Vagina (tissue), 2 donors: Measurements from ENCODE around the gene SLC25A12. TPM values are rescaled to one million over a fixed set of nuclear protein-coding genes. Genes with fewer than 3 reads are reported as not detected.
"Not testable (repeated sequence)": the region's sequence is repeated elsewhere in the genome, so short reads cannot be mapped to it uniquely, and the experiment has no call there.

Experiments used
- DNase-seq, 2 donors: peaks; one replicate each; pipeline ENCODE4 v3.0.0-alpha.2; 2017; ENCODE audit errors: extremely low spot score in 2 of 2
- H3K27ac ChIP-seq: fragments of 200-600 bp; sonication (generic); one replicate; pipeline ENCODE4 v1.5.1; 2019
- H3K27me3 ChIP-seq: fragments of 200-600 bp; sonication (generic); one replicate; pipeline ENCODE4 v1.5.1; 2019
- H3K36me3 ChIP-seq, 2 donors: fragments of 200-600 bp; sonication (generic); one replicate each; pipeline ENCODE4 v1.5.1; 2017 to 2019
- H3K4me1 ChIP-seq: fragments of 200-600 bp; sonication (generic); one replicate; pipeline ENCODE4 v1.5.1; 2019
- H3K4me3 ChIP-seq, 2 donors: fragments of 200-600 bp; sonication (generic); 1 replicate in 1 of 2; 2 replicates in 1 of 2; pipeline ENCODE4 v1.5.1; 2016 to 2019
- H3K9me3 ChIP-seq: fragments of 200-600 bp; sonication (generic); one replicate; pipeline ENCODE4 v1.5.1; 2019
- CTCF ChIP-seq, 3 experiments: fragments of 450-650 bp in 2 of 3; fragments of 200-600 bp in 1 of 3; sonication (generic) in 1 of 3; IDR thresholded peaks; one replicate each; pipeline ENCODE4 v1.5.1; 2017 to 2019; ENCODE audit warnings: antibody characterized with exemption in 3 of 3, mild to moderate bottlenecking in 2 of 3, moderate library complexity in 2 of 3
- POLR2A ChIP-seq, 2 donors: fragments of 450-650 bp; IDR thresholded peaks; one replicate each; pipeline ENCODE4 v1.6.1; 2017; ENCODE audit warnings: antibody characterized with exemption in 2 of 2, mild to moderate bottlenecking in 2 of 2, moderate library complexity in 2 of 2
- POLR2AphosphoS5 ChIP-seq, 2 donors: sonication (generic); formaldehyde crosslinking; IDR thresholded peaks; one replicate each; pipeline ENCODE4 v1.9.0; 2017; ENCODE audit warnings: antibody characterized with exemption in 2 of 2, mild to moderate bottlenecking in 2 of 2, low read depth in 1 of 2; ENCODE audit not compliant: insufficient read depth in 1 of 2
- intact Hi-C: fragments of 100-400 bp; cut with DNase I; formaldehyde crosslinking; loops from one replicate; pipeline ENCODE4 v1.15.1; 2023
- total RNA-seq: library from RNA; depleted of rRNA; stranded (reverse); fragments of >200 nt; gene quantifications from one replicate; pipeline ENCODE4 v1.2.3, GENCODE V29; 2016

SLC25A12 gene
- total RNA-seq, 1 donor from 2014 or later: 26.0 TPM

GRCh38 chr2:171785450-171785849, 108.6 kb downstream of the SLC25A12 start:
- TF ChIP-seq POLR2AphosphoS5 (IDR thresholded peaks at IDR 0.05; ENCODE audit: insufficient read depth in 1 of 2, low read depth in 1 of 2) (no peak), POLR2A (IDR thresholded peaks at IDR 0.05) (no peak), CTCF (IDR thresholded peaks at IDR 0.05) (no peak)
- Histone ChIP-seq H3K27ac (no peak overlapping the region), H3K27me3 (no peaks in the 10 kb centered on the region), H3K4me3 (no peak overlapping the region), H3K36me3 (peaks cover 0 to 42% of the 10 kb centered on the region in 2 donors), H3K4me1 (no peaks in the 10 kb centered on the region), H3K9me3 (no peaks in the 10 kb centered on the region)
- intact Hi-C loops: no loop called here
- no peak for DNase-seq

GRCh38 chr2:171778515-171778914, 115.5 kb downstream of the SLC25A12 start:
- Histone ChIP-seq H3K27ac (no peak overlapping the region), H3K9me3 (no peaks in the 10 kb centered on the region), H3K27me3 (no peaks in the 10 kb centered on the region), H3K4me3 (no peak overlapping the region), H3K4me1 (no peaks in the 10 kb centered on the region), H3K36me3 (peaks cover 0 to 5% of the 10 kb centered on the region in 2 donors)
- TF ChIP-seq CTCF (IDR thresholded peaks at IDR 0.05) (no peak), POLR2A (IDR thresholded peaks at IDR 0.05) (no peak)
- DNase-seq: no peak
- intact Hi-C loops: no loop called here

- H3K4me3 ChIP-seq, DNase-seq, H3K9me3 ChIP-seq, H3K27ac ChIP-seq, intact Hi-C loops, H3K4me1 ChIP-seq, H3K27me3 ChIP-seq, H3K36me3 ChIP-seq: not testable (repeated sequence)
Observed at GRCh38 chr2:171774581-171774980, 119.5 kb downstream of the SLC25A12 start.

GRCh38 chr2:171772373-171772772, 121.7 kb downstream of the SLC25A12 start:
- Histone ChIP-seq H3K27me3 (no peaks in the 10 kb centered on the region), H3K36me3 (no peaks in the 10 kb centered on the region), H3K4me1 (no peaks in the 10 kb centered on the region), H3K4me3 (no peak overlapping the region), H3K9me3 (no peaks in the 10 kb centered on the region), H3K27ac (no peak overlapping the region)
- no peak for TF ChIP-seq POLR2A (IDR thresholded peaks at IDR 0.05)
- TF ChIP-seq POLR2AphosphoS5 (IDR thresholded peaks at IDR 0.05; ENCODE audit: insufficient read depth in 1 of 2, low read depth in 1 of 2): no peak
- TF ChIP-seq CTCF (IDR thresholded peaks at IDR 0.05): no peak
- intact Hi-C loops: no loop called here
- no peak for DNase-seq

GRCh38 chr2:171771463-171771862, 122.6 kb downstream of the SLC25A12 start:
- no peak for TF ChIP-seq POLR2AphosphoS5 (IDR thresholded peaks at IDR 0.05; ENCODE audit: insufficient read depth in 1 of 2, low read depth in 1 of 2)
- no peak for TF ChIP-seq CTCF (IDR thresholded peaks at IDR 0.05)
- intact Hi-C loops: no loop called here
- Histone ChIP-seq H3K4me3 (no peak overlapping the region), H3K36me3 (no peaks in the 10 kb centered on the region), H3K27ac (no peak overlapping the region), H3K4me1 (no peaks in the 10 kb centered on the region), H3K9me3 (no peaks in the 10 kb centered on the region), H3K27me3 (no peaks in the 10 kb centered on the region)
- DNase-seq: no peak

- Histone ChIP-seq H3K27ac (no peak overlapping the region), H3K27me3 (no peaks in the 10 kb centered on the region), H3K36me3 (peaks cover 0 to 18% of the 10 kb centered on the region in 2 donors), H3K4me1 (no peaks in the 10 kb centered on the region), H3K9me3 (no peaks in the 10 kb centered on the region), H3K4me3 (no peak overlapping the region)
- TF ChIP-seq POLR2A (IDR thresholded peaks at IDR 0.05) (no peak), CTCF (IDR thresholded peaks at IDR 0.05) (no peak), POLR2AphosphoS5 (IDR thresholded peaks at IDR 0.05; ENCODE audit: insufficient read depth in 1 of 2, low read depth in 1 of 2) (no peak)
- DNase-seq: no peak
- intact Hi-C loops: no loop called here
Observed at GRCh38 chr2:171763602-171764001, 130.4 kb downstream of the SLC25A12 start.
